GM19328 (cell line): ENCODE results near the gene NHSL2.
"Not testable (repeated sequence)": the region's sequence is repeated elsewhere in the genome, so short reads cannot be mapped to it uniquely, and the experiment has no call there.

Source experiments
- ATAC-seq: cut with Tn5 transposase; IDR thresholded peaks from one replicate; pipeline ENCODE4 v1.9.1; 2021; ENCODE audit warnings: mild to moderate bottlenecking, moderate library complexity; ENCODE audit not compliant: unreplicated experiment

NHSL2 gene

GRCh38 chrX:71910643-71910985 is at the start of gene NHSL2:
NHSL2 (plus strand) TSS chrX:71910845.
- ATAC-seq, result no peak

DNA sequence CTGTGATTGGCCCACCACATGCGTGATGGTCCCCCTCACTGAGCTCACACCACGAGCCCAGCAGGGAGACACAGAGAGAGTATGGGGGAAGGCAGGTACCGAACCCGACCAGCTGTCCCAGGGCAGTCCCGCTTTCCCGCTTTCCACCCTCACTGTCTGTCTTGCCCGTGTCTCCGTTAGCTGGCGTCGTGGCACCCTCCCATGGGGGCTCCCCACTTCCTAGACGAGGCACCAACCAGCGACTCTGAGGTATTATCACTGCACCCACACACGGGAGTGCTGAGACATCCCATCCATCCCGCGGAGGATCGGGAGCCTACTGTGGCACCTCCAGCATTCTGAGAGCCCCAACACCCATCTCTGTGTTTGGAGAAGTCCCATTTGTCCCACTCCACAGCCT is 43.0 kb upstream of the NHSL2 start:
- ATAC-seq, result no peak

DNA sequence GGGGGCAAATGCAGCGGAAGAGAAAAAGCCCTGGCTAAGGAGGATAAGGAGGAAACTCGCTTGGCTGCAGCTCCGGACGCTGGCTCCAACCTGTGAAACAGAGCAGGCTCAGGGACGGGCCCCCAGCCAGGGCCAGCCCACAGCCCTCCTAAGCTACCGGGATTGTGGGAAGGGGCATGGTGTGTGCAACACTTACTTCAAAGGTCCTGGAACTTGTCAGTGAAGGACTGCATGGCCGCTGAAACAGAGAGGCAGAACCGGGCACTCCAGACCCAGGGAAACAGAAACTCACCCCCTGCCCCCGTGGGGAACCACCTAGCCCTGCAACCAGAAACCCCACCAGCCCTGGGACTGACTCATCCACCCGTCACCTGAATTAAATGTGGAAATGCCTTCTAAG is 41.1 kb upstream of the NHSL2 start:
- not testable (repeated sequence) for ATAC-seq

DNA sequence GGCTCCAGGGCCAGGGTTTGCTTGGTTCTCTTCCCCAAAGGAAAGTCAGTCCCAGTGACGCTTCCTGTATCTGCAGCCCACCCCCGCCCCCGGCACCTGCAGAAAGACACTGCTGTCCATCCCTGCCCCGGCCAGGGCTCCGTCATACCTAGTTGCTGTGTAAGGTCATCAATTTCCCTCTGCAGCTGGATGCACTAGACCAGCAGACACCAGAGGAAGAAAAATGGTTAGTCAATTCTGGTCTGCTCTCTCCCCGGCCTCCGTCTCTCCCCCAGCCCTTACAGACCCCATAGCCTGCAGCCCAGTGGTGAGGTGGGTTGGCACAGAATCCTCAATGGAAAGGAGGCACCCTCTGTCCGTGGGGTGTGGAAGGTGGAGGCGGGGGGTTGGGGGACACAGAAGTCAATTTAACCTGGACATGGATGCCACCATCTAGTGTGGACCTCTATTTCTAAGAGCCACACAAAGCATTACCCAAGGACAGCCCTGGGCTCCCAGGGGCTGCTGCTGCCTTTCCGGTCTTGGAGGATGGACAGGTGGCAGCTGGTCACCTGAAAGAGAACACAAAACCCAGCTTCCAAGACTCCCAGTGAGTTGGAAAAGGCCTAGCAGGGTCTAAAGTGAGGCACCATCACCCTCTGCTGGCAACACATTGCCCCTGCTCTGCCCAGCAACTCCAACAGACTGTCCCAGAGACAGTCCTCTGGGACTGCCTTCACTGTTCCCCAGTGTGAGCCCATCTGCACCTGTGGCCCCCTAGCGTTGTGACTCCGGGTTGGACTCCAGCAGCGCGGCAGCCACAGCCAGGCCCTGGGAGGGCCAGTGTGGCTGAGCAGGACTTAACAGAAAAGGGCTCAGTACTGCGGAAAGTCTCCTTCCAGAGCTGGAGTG is 40.2 kb upstream of the NHSL2 start:
- no peak for ATAC-seq

GRCh38 chrX:71871367-71871766 is 39.3 kb upstream of the NHSL2 start:
- ATAC-seq, result no peak

GRCh38 chrX:71872542-71873458 is 37.8 kb upstream of the NHSL2 start:
- ATAC-seq, result no peak

- no peak for ATAC-seq
Observed at GRCh38 chrX:71873459-71873833, 37.2 kb upstream of the NHSL2 start.

GRCh38 chrX:71876841-71877240 is 33.8 kb upstream of the NHSL2 start:
- ATAC-seq, result not testable (repeated sequence)

GRCh38 chrX:71885099-71885498 is 25.5 kb upstream of the NHSL2 start:
- no peak for ATAC-seq

- no peak for ATAC-seq
Observed at GRCh38 chrX:71895607-71896006, 15.0 kb upstream of the NHSL2 start.

GRCh38 chrX:71906144-71906543 is 4.5 kb upstream of the NHSL2 start:
- no peak for ATAC-seq

GRCh38 chrX:71908387-71908786 is 2.3 kb upstream of the NHSL2 start:
- ATAC-seq, result no peak

DNA sequence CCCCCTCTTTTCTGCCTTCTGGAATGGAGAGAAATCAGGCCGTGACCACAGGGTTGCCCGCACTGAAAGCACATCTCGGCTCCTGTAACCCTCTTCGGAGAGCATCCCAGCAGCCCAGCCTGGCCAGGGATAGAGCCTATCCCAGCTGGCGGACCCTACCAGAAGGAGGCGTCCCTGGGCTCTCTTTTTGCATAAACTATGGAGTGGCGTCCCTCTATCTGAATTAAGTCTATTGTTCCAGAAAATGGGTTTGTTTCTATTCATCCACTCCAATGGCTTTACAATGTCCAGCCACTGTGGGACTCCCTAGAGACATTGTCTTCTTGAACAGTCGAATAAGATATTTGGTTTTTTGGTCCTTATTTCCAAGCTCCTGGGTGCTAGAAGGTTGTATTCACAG is 689 bp upstream of the NHSL2 start:
- no peak for ATAC-seq

GRCh38 chrX:71910986-71911730 is 513 bp downstream of the NHSL2 start:
- ATAC-seq, result no peak

- no peak for ATAC-seq
Observed at GRCh38 chrX:71911731-71912050, 1.0 kb downstream of the NHSL2 start.

DNA sequence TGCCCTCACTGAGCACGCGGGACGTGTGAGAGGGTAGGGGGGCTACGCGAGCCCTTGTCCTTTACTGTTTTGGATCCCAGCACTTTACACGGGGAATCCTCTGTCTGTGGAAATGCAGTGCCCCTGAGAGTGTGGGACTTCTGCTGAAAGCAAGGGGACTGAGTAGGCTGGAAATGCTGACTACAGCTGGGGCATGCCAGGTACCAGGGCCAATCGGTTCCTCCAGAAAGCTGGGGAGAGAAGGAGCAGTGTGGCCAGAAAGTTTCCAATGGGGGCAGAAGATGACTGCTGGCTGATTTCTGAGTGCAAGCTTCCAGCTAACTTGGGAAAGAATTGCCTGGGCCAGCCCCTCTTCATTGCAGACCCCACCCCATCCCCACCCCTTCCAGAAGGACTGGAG is 1.5 kb downstream of the NHSL2 start:
- ATAC-seq, result no peak

DNA sequence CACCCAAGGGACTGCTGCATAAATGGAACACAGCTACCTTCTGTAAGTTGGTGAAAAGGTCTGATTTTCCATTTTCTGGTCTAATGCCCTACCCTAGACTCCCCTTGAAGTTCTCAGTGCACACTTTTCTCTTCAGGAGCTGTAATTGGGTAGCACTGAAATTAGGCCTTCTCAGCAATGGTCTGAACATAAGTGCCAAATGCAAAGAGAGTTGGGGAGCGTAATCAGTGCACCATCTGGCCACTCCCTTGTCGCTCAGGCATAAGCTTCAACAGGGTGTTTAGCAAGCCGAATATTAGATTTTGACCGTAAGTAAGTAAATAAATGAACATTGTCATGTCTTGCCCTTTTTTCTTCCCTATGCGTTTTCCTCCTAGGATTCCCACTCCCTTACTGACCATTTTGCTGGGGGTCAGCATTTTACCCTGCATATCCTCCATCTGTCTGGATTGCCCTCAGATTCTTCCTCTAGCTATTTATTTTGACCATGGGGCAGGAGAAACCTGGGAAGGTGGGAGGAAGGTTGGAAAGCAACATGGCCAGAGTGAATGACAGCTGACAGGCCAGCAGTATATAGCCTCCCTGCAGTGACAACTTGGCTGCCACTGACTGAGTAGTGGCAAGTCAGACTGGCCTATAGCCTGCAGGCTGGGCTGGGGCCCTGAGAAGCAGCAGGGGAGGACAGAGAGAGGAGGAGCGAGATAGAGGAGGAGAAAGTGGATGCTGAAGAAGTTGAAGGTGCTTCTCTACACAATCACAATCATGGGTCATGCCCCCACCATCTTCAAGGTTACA is 2.7 kb downstream of the NHSL2 start:
- no peak for ATAC-seq

GRCh38 chrX:71917621-71918343 is 7.1 kb downstream of the NHSL2 start:
- ATAC-seq, result no peak

GRCh38 chrX:71919431-71919830 is 8.8 kb downstream of the NHSL2 start:
- ATAC-seq, result no peak

GRCh38 chrX:71919886-71920285 is 9.2 kb downstream of the NHSL2 start:
- no peak for ATAC-seq
